ENCODE data around the gene NPL.

DNA sequence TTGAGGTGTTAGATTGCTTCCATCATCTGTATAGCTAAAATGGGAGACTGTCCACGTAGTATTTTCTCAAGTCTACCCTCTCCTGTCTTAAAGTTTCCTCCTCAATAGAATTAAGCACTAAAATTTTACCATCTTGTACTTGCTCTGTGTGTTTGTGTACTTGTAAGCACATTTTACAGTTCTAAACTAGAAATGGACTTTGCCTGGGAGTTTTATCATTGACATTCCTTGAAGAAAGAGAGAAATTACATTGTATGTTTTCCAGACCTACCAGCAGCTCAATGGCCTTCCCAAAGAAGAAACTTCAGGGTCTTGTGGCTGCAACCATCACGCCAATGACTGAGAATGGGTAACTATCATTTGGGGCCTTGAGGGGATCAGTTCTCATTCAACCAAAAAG lies 4.5 kb downstream of the NPL start:
- TF ChIP-seq, protein P1, sequence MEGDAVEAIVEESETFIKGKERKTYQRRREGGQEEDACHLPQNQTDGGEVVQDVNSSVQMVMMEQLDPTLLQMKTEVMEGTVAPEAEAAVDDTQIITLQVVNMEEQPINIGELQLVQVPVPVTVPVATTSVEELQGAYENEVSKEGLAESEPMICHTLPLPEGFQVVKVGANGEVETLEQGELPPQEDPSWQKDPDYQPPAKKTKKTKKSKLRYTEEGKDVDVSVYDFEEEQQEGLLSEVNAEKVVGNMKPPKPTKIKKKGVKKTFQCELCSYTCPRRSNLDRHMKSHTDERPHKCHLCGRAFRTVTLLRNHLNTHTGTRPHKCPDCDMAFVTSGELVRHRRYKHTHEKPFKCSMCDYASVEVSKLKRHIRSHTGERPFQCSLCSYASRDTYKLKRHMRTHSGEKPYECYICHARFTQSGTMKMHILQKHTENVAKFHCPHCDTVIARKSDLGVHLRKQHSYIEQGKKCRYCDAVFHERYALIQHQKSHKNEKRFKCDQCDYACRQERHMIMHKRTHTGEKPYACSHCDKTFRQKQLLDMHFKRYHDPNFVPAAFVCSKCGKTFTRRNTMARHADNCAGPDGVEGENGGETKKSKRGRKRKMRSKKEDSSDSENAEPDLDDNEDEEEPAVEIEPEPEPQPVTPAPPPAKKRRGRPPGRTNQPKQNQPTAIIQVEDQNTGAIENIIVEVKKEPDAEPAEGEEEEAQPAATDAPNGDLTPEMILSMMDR (tag by site-specific recombination; IDR thresholded peaks at IDR 0.05): no peak
- TF ChIP-seq SP3 (tag by site-specific recombination; IDR thresholded peaks at IDR 0.05): no peak
- TF ChIP-seq, protein P2, sequence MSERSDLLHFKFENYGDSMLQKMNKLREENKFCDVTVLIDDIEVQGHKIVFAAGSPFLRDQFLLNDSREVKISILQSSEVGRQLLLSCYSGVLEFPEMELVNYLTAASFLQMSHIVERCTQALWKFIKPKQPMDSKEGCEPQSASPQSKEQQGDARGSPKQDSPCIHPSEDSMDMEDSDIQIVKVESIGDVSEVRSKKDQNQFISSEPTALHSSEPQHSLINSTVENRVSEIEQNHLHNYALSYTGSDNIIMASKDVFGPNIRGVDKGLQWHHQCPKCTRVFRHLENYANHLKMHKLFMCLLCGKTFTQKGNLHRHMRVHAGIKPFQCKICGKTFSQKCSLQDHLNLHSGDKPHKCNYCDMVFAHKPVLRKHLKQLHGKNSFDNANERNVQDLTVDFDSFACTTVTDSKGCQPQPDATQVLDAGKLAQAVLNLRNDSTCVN (tag by site-specific recombination; optimal IDR thresholded peaks at IDR 0.05): no peak
- no peak for TF ChIP-seq ZFP41 (tag by site-specific recombination; IDR thresholded peaks at IDR 0.05; ENCODE audit: borderline replicate concordance)

Data from HEK293 (cell line).